H1 (cell line): Measurements from ENCODE around the gene ESYT2.
"Not testable (repeated sequence)": the region's sequence is repeated elsewhere in the genome, so short reads cannot be mapped to it uniquely, and the experiment has no call there.

Source experiments
- CEBPB ChIP-seq: IDR thresholded peaks from 2 replicates; pipeline ENCODE4 v1.6.1; 2012; ENCODE audit warnings: low read depth, low read length
- NRF1 ChIP-seq: IDR thresholded peaks from 2 replicates; pipeline ENCODE4 v1.6.1; 2011; ENCODE audit warnings: mild to moderate bottlenecking, low read depth, low read length, improper control_type of control experiment
- POLR2A ChIP-seq, 2 experiments: IDR thresholded peaks; 1 replicate in 1 of 2; 2 replicates in 1 of 2; pipeline ENCODE4 v1.6.1; 2011; ENCODE audit warnings: low read depth in 2 of 2, low read length in 2 of 2, mild to moderate bottlenecking in 2 of 2; ENCODE audit errors: control extremely low read depth in 1 of 2
- POLR2AphosphoS5 ChIP-seq: IDR thresholded peaks from 2 replicates; pipeline ENCODE4 v1.6.1; 2011; ENCODE audit warnings: low read depth, low read length
- RAD21 ChIP-seq, 2 experiments: IDR thresholded peaks in 1 of 2; conservative IDR thresholded peaks in 1 of 2; 2 replicates each; pipeline ENCODE4 v1.6.1; 2011; ENCODE audit warnings: low read depth in 2 of 2, low read length in 2 of 2, improper control_type of control experiment in 1 of 2, inconsistent platforms in 1 of 2, mild to moderate bottlenecking in 1 of 2, moderate library complexity in 1 of 2
- SIN3A ChIP-seq, 2 experiments: IDR thresholded peaks in 1 of 2; conservative IDR thresholded peaks in 1 of 2; 2 replicates each; pipeline ENCODE4 v1.6.1; 2011 to 2012; ENCODE audit warnings: low read length in 2 of 2, improper control_type of control experiment in 1 of 2, low read depth in 1 of 2, mild to moderate bottlenecking in 1 of 2
- SP1 ChIP-seq: IDR thresholded peaks from 2 replicates; pipeline ENCODE4 v1.6.1; 2011; ENCODE audit warnings: low read depth, low read length
- SP2 ChIP-seq: IDR thresholded peaks from 2 replicates; pipeline ENCODE4 v1.6.1; 2012; ENCODE audit warnings: mild to moderate bottlenecking, low read length, inconsistent platforms
- TAF1 ChIP-seq: IDR thresholded peaks from 2 replicates; pipeline ENCODE4 v1.6.1; 2011; ENCODE audit warnings: mild to moderate bottlenecking, low read depth, low read length
- TF ChIP-seq, protein P1 (sequence below), 3 experiments: IDR thresholded peaks; 1 replicate in 2 of 3; 2 replicates in 1 of 3; pipeline versions ENCODE4 v1.5.1 to v1.6.1; 2011; ENCODE audit warnings: low read length in 3 of 3, mild to moderate bottlenecking in 3 of 3, inconsistent platforms in 2 of 3, low read depth in 1 of 3, moderate library complexity in 1 of 3; ENCODE audit not compliant: insufficient read depth in 1 of 3; ENCODE audit errors: control extremely low read depth in 1 of 3

DNA sequence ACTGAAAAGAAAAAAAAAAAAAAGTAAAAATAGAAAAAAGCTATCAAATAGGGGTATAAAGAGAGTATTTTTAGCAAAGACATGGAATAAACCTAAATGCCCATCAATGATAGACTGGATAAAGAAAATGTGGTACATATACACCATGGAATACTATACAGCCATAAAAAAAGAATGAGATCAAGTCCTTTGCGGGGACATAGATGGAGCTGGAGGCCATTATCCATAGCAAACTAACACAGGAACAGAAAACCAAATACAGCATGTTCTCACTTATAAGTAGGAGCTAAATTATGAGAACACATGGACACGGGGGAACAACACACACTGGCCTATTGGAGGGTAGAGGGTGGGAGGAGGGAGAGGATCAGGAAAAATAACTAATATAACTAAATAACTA, 131.7 kb downstream of the ESYT2 start:
- TF ChIP-seq NRF1; SIN3A (conservative IDR thresholded peaks at IDR 0.05 in 1 of 2, IDR thresholded peaks at IDR 0.05 in 1 of 2; ENCODE audit: low read depth in 1 of 2, low read length in 2 of 2); CEBPB; TAF1; SP2; RAD21 (IDR thresholded peaks at IDR 0.05 in 1 of 2, conservative IDR thresholded peaks at IDR 0.05 in 1 of 2; ENCODE audit: low read depth in 2 of 2, low read length in 2 of 2); SP1; POLR2AphosphoS5; POLR2A (IDR thresholded peaks at IDR 0.05; ENCODE audit: control extremely low read depth in 1 of 2, low read depth in 2 of 2, low read length in 2 of 2): not testable (repeated sequence)
- TF ChIP-seq, protein P1, sequence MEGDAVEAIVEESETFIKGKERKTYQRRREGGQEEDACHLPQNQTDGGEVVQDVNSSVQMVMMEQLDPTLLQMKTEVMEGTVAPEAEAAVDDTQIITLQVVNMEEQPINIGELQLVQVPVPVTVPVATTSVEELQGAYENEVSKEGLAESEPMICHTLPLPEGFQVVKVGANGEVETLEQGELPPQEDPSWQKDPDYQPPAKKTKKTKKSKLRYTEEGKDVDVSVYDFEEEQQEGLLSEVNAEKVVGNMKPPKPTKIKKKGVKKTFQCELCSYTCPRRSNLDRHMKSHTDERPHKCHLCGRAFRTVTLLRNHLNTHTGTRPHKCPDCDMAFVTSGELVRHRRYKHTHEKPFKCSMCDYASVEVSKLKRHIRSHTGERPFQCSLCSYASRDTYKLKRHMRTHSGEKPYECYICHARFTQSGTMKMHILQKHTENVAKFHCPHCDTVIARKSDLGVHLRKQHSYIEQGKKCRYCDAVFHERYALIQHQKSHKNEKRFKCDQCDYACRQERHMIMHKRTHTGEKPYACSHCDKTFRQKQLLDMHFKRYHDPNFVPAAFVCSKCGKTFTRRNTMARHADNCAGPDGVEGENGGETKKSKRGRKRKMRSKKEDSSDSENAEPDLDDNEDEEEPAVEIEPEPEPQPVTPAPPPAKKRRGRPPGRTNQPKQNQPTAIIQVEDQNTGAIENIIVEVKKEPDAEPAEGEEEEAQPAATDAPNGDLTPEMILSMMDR (IDR thresholded peaks at IDR 0.05; ENCODE audit: control extremely low read depth in 1 of 3, insufficient read depth in 1 of 3, low read depth in 1 of 3, low read length in 3 of 3) = not testable (repeated sequence)
